Measurements from ENCODE around the gene FAM72B.
"Not testable (repeated sequence)": the region's sequence is repeated elsewhere in the genome, so short reads cannot be mapped to it uniquely, and the experiment has no call there.

The FAM72B gene

GRCh38 chr1:121163850-121164757, 20.0 kb downstream of the FAM72B start:
- CTCF ChIA-PET; POLR2A ChIA-PET (ENCODE audit: low non-redundant PET); DNase-seq (ENCODE audit: low spot score); H3K27ac ChIP-seq: not testable (repeated sequence)

DNA sequence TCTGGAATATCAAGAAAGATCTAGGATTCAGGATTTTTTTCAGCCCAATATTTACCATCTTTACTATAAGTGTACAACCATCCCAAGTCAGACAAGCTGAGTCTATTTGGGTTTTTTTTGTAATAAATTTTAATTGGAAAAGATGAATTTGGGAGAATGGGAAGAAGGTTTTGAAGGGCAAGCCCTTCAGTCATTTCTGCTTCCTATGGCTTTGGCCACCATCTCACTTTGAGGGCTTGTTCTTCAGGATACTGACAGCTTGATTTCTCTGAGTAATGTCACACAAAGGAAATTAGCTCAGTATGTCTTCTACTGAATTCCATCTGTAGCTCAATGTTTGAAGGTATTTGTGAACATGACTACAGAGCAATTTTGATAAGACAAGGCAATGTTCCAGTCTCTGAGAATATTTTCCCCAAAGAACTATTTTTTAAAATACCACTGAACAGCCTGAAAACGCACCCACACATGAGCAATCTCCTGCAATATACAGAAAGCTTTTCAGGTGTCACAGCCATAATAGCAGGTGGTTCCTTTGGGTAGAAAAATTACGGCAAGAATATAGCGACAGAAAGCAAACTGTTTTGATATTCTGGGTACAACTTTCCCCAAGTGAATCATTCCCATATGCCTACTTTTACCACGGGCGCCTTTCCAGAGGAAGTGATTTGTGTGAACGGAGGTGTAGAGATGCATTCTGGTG, 22.8 kb downstream of the FAM72B start:
- DNase-seq (ENCODE audit: low spot score); H3K27ac ChIP-seq; POLR2A ChIA-PET (ENCODE audit: low non-redundant PET); CTCF ChIA-PET: not testable (repeated sequence)

DNA sequence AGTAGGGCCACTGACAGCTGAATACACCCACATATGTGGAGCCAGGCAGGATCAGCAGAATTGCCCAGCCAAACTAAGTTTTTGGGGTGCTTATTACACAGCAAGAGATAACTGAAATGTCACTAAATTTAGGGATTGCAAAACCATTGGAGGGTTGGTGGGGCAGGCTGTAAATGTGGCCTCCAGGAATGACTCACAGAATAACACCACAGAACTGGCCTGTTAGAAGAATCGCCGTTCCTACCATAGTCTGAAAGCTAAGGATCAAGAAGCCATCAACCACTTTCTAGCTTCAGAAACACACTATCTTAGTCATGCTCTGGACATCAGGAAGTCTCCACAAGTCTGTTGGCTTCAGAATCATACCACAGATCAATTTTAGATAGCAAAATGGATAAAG, 24.0 kb downstream of the FAM72B start:
- POLR2A ChIA-PET (ENCODE audit: low non-redundant PET); CTCF ChIA-PET; DNase-seq (ENCODE audit: low spot score); H3K27ac ChIP-seq: not testable (repeated sequence)

DNA sequence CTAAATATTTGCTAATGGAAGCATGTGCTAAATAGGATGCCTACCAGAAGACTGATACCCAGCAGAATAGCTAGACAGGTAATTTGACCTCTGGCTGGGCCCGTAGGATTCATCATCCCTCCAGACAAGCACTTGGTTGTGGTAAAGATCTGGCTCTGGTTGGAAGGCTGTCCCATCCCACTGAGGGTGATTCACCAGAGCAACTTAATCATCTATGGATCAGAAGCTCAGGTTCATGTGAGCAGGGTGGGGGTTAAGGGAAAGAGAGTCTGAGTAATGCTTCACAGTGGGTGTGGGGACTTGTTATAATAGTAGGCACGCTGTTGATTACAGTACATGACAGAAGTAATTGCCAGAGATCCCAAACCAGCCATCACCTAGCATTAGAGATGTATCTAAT, 26.5 kb downstream of the FAM72B start:
- H3K27ac ChIP-seq; POLR2A ChIA-PET (ENCODE audit: low non-redundant PET); CTCF ChIA-PET; DNase-seq (ENCODE audit: low spot score): not testable (repeated sequence)

DNA sequence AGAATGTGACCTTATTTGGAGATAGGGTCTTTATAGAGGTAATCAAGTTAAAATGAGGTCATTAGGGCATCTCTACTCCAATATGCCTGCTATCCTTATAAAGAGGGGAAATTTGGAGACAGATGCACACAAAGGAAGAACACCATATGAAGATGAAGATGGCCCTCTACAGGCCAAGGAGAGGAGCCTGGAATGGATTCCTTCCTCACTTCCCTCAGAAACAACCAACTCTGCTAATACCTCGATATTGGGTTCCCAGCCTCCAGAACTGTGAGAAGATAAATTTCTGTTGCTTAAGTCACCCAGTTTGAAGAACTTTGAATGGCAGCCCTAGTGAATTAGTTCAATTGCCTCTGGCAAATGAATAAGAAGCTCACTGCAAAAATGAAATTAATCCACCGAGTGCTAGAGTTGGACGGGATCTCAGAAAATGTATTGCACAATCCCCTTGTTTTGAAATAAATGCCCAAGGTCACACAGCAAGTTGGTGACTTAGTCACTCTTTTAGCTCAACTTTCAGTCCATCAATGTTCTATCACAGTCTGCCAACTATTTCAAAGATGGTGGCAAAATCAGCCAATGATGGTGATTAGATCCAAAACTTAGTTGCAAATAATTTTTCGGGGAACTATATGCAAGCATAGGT, 27.1 kb downstream of the FAM72B start:
- POLR2A ChIA-PET (ENCODE audit: low non-redundant PET); CTCF ChIA-PET; H3K27ac ChIP-seq; DNase-seq (ENCODE audit: low spot score): not testable (repeated sequence)

DNA sequence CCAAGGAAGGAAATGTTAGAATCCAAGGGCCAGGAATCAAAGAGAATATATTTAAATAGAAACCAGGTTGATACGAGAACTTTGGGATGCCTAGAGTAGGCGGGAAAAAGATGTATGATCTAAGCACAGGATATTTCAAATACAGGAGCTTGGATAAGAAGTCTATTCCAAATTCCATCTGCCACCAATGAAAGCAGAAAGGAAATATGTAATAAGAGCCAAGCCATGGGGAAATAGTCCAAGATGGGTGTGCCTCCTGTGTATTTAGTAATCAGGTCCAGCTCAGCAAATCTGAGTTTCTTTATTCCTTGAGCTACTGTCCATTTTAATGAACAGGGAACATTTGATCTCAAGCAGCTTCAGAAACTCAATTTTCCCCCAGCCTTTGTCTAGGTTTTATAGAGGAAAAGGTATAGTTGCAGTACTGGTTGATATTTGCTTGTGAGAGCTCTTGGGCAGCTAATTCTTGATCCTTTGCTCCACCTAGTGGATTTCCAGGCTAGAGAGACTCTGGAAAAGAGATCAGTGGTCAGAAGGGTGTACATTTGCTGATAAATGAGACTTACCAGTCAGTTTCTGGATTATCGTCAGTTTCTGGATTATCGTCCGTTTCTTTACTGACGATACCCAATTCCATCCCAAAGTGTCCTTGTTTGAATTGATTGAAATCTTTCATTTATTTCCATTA, 28.3 kb downstream of the FAM72B start:
- CTCF ChIA-PET, result interaction anchor here (0.6 kb wide), 1 partner anchor 417 kb away, joined by 3 read pairs; no protein-coding TSS in a partner anchor
- POLR2A ChIA-PET (ENCODE audit: low non-redundant PET); H3K27ac ChIP-seq; DNase-seq (ENCODE audit: low spot score): not testable (repeated sequence)

GRCh38 chr1:121154811-121155210, 29.3 kb downstream of the FAM72B start:
- CTCF ChIA-PET; DNase-seq (ENCODE audit: low spot score); H3K27ac ChIP-seq; POLR2A ChIA-PET (ENCODE audit: low non-redundant PET): not testable (repeated sequence)

GRCh38 chr1:121152788-121153187, 31.4 kb downstream of the FAM72B start:
- CTCF ChIA-PET; POLR2A ChIA-PET (ENCODE audit: low non-redundant PET): not testable (repeated sequence)

DNA sequence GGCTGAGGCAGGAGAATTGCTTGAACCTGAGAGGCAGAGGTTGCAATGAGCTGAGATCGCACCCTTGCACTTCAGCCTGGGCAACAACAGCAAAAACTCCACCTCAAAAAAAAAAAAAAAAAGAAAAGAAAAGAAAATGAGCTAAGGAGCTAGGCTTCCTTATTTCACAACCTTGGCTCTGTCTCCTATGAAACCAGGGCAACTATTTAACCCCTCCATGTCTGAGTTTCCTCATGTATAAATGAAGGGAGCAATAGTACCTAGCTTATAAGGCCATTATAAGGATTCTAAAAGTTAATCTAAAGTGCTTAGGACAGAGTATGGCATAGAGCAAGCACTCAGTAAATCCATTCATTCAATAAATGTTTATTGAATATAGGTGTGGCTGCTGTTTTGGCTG, 32.8 kb downstream of the FAM72B start:
- H3K27ac ChIP-seq; CTCF ChIA-PET; DNase-seq (ENCODE audit: low spot score); POLR2A ChIA-PET (ENCODE audit: low non-redundant PET): not testable (repeated sequence)

More at GRCh38 chr1:121152788-121153187, 31.4 kb downstream of the FAM72B start:
- DNase-seq (ENCODE audit: low spot score); H3K27ac ChIP-seq: not testable (repeated sequence)

DNA sequence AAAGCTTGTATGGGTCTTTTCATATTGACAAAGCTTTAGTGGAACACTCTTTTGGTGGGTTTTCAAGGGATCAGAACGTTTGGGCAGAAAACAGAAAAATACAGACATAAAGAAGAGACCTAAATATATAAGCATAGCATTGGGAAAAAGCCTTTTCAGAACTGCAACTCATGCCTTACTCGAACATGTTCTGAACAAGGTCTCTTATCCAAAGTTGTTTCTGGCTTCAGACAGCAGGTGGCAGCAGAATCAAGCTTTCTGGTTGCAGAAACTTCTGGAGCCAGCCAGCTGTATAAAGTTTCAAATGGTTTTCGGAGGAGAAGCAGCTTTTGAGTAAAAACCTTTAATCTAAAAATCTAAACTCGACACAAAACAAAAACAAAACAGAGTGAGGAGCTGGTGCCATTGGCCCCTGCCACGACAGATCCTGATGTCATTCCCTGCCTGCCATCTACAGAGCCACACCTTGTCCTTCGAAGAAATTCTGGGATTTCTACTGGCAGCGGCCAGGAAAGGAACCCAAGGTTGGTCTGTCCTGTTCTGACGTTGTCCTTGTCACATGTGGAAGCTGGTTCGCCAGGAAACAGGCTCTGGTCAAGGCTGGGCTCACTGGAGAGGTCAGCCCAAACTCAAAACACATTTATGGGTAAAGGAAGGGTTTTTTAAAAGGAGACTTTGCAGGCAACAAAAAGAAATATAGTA, 35.5 kb downstream of the FAM72B start:
- CTCF ChIA-PET; H3K27ac ChIP-seq; DNase-seq (ENCODE audit: low spot score); POLR2A ChIA-PET (ENCODE audit: low non-redundant PET): not testable (repeated sequence)

GRCh38 chr1:121140393-121140792, 43.7 kb downstream of the FAM72B start:
- POLR2A ChIA-PET (ENCODE audit: low non-redundant PET); H3K27ac ChIP-seq; CTCF ChIA-PET; DNase-seq (ENCODE audit: low spot score): not testable (repeated sequence)

GRCh38 chr1:121131494-121131893, 52.6 kb downstream of the FAM72B start:
- CTCF ChIA-PET; POLR2A ChIA-PET (ENCODE audit: low non-redundant PET); DNase-seq (ENCODE audit: low spot score): not testable (repeated sequence)

DNA sequence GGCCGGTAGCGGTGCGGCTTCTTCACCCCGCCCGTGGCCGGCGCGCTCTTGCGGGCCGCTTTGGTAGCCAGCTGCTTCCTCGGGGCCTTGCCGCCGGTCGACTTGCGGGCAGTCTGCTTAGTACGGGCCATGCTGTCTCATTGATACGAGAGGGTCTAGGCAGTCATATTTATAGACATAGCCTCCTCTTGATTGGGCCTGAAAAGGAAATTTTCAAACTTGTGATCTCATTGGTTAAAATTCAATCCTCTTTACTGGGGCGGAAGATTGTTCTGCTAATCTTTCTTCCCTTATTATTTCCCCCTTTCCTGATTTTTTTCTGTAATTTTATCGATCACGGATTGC, 65.7 kb downstream of the FAM72B start:
- peak overlapping the region; percentile 73 for H3K27ac ChIP-seq
- POLR2A ChIA-PET (ENCODE audit: low non-redundant PET); CTCF ChIA-PET: not testable (repeated sequence)

More at GRCh38 chr1:121131494-121131893, 52.6 kb downstream of the FAM72B start:
- H3K27ac ChIP-seq, result not testable (repeated sequence)

More for the DNA sequence above, 65.7 kb downstream of the FAM72B start:
- not testable (repeated sequence) for DNase-seq (ENCODE audit: low spot score)

Data from RWPE1 (cell line).